SKM-1 (cell line): Measurements from ENCODE around the gene MTHFSD.

ENCODE experiments used
- DNase-seq: peaks from one replicate; lab custom pipeline; 2025; ENCODE audit not compliant: unreplicated experiment; lab: John Stamatoyannopoulos, UW

Gene MTHFSD

GRCh38 chr16:86570558-86571529 lies 15.8 kb upstream of the MTHFSD start:
- no peak for DNase-seq

DNA sequence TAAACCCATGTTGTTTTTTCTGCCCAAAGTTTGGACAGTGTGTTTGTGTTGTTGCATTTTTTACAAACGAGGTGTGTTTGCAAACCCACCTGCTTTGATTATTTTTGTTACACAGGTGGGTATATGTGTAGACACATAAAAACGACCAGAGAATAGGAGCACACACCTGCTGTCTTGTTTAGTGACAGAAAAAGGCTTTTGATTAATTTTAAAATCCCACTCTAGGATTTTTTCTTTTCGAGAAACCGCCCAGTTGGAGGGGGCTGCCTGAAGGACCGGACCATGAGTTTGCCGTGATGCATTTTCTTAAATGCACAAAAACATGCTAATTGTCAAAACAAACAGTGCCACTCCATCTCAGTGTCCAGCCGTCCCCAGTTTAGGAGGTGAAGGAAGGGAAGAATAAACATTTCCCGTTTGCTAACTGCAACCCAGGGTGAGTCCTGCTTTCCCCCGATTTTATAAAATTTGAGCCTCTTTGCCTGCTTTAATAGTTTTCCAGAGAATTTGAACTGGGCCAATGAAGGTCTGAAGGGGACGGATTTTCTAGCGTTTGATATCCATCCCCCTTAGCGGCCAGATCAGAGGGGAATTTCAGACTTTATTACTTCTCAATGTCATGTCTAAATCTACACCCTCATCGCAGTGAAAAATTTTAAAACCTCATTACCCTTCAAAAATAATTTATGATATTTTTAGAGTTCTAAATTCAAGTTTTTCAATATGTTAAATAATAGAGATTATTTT lies 14.8 kb upstream of the MTHFSD start:
- DNase-seq, result no peak

GRCh38 chr16:86568677-86569623 lies 13.9 kb upstream of the MTHFSD start:
- no peak for DNase-seq

DNA sequence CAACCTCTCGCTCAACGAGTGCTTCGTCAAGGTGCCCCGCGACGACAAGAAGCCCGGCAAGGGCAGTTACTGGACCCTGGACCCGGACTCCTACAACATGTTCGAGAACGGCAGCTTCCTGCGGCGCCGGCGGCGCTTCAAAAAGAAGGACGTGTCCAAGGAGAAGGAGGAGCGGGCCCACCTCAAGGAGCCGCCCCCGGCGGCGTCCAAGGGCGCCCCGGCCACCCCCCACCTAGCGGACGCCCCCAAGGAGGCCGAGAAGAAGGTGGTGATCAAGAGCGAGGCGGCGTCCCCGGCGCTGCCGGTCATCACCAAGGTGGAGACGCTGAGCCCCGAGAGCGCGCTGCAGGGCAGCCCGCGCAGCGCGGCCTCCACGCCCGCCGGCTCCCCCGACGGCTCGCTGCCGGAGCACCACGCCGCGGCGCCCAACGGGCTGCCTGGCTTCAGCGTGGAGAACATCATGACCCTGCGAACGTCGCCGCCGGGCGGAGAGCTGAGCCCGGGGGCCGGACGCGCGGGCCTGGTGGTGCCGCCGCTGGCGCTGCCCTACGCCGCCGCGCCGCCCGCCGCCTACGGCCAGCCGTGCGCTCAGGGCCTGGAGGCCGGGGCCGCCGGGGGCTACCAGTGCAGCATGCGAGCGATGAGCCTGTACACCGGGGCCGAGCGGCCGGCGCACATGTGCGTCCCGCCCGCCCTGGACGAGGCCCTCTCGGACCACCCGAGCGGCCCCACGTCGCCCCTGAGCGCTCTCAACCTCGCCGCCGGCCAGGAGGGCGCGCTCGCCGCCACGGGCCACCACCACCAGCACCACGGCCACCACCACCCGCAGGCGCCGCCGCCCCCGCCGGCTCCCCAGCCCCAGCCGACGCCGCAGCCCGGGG lies 12.9 kb upstream of the MTHFSD start:
- DNase-seq, result no peak

DNA sequence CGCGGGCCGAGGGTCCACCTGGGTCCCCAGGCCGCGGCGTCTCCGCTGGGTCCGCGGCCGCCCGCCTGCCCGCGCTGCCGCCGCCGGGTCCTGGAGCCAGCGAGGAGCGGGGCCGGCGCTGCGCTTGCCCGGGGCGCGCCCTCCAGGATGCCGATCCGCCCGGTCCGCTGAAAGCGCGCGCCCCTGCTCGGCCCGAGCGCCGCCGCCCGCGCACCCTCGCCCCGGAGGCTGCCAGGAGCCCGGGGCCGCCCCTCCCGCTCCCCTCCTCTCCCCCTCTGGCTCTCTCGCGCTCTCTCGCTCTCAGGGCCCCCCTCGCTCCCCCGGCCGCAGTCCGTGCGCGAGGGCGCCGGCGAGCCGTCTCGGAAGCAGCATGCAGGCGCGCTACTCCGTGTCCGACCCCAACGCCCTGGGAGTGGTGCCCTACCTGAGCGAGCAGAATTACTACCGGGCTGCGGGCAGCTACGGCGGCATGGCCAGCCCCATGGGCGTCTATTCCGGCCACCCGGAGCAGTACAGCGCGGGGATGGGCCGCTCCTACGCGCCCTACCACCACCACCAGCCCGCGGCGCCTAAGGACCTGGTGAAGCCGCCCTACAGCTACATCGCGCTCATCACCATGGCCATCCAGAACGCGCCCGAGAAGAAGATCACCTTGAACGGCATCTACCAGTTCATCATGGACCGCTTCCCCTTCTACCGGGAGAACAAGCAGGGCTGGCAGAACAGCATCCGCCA lies 12.1 kb upstream of the MTHFSD start:
- DNase-seq, result no peak

DNA sequence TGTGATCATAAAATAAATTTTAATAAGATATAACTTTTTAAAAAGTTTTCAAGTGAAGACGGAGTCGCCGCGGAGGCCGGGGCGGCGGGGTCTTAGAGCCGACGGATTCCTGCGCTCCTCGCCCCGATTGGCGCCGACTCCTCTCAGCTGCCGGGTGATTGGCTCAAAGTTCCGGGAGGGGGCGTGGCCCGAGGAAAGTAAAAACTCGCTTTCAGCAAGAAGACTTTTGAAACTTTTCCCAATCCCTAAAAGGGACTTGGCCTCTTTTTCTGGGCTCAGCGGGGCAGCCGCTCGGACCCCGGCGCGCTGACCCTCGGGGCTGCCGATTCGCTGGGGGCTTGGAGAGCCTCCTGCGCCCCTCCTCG lies 11.5 kb upstream of the MTHFSD start, which contains the start of gene FOXC2:
Gene FOXC2, plus strand, starts transcription at position 229 of the 365 bp plus-strand sequence. CDS start 507 bp downstream, outside the sequence.
- DNase-seq, result no peak

GRCh38 chr16:86565644-86566511 lies 10.8 kb upstream of the MTHFSD start:
- DNase-seq, result no peak

DNA sequence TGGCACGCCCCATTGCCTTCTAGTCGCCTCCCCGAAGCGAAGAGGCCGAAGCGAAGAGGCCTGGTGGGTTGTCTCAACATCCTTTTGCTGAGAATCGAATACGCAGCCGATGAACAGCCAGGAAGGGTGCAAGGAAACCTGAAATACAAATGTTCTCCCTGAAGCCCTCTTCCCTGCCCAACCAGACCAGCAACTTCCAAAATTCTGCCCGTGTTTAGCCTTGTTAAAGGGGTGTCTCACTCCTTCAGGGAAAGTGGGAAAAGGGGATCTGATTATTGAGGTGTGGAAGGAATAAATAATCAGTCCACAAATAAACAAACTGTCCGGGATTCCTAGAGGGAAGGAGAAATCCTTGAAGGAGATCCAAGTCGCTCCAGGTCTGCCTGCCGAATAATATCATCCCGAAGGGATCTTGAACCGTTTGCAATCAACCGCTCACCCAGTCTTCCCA lies 10.2 kb upstream of the MTHFSD start:
- no peak for DNase-seq

GRCh38 chr16:86563469-86564345 lies 8.7 kb upstream of the MTHFSD start:
- DNase-seq, result peak; percentile 64

DNA sequence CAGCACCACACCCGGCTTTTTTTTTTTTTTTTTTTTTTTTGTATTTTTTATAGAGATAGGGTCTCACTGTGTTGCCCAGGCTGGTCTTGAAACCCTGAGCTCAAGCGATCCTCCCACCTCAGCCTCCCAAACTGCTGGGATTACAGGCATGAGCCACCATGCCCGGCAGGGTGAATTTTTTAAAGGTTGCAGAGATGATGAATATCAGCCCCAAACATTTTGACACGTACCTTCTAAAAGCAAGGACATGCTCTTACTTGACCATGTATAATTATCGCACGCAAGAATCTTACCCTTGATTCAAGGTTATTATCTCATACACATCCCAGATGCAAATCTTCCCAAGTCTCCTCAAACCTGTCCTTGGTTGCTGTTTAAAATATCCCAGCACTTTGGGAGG lies 7.3 kb upstream of the MTHFSD start:
- no peak for DNase-seq

- DNase-seq, result no peak
These were observed 4.8 kb upstream of the MTHFSD start for GRCh38 chr16:86559802-86560305.

DNA sequence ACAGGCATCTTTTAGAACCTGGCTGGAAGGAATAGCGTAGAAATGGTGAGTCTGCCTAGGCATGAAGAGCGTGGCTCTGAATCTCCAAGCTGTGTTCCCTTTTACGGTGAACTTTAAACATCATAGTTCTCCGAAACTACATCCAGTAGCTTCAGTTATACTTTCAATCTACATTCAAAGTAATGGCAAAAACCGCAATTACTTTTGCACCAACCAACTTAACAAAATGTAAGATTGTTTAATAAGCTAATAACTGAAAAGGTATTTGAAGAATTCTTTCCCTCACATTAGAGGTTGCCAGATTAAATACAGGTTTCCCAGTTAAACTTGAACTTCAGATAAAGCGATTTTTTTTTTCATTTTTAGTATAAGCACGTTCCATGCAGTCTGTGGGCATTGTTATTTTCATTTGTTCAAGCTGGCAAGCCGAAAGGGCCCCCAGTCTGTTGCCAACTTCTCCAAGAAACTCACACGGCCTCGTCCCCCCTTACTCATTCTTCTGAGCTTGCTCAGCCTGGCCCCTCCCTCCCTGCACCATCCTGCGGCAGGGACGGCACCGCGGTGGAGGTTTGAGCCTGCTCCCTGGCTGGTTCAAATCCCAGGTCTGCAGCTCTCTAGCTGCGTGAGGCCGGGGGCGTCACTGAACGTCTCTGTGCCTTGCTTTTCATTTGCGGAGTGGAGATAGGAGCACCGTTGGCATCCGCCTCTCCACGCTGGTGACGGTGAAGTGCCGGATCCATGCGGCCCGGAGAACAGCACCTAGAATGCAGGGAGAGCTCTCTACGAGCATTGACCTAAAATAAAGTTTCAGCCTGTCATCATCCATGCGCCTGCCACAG lies 3.5 kb upstream of the MTHFSD start:
- DNase-seq, result no peak

- no peak for DNase-seq
These were observed 2.6 kb upstream of the MTHFSD start for GRCh38 chr16:86557587-86557986.

- no peak for DNase-seq
These were observed 1.5 kb upstream of the MTHFSD start for GRCh38 chr16:86556576-86556975.

DNA sequence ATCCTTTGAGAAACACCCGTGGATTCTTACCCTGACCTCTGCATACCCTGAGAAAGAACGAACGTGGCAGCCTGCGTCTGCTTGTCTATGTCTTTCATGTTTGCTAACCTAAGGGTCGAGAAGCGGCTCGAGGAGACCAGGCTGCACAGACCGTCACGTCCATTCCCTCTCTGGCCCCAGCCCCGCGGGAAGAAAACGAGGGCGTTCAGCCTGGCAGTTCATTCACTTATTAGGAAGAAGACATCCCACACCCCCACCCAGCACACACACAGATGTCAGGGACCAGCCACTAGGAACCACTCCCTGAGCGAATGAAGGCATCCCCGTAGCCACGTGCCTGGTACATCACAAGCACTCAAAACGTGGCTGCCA lies 655 bp upstream of the MTHFSD start:
- no peak for DNase-seq

DNA sequence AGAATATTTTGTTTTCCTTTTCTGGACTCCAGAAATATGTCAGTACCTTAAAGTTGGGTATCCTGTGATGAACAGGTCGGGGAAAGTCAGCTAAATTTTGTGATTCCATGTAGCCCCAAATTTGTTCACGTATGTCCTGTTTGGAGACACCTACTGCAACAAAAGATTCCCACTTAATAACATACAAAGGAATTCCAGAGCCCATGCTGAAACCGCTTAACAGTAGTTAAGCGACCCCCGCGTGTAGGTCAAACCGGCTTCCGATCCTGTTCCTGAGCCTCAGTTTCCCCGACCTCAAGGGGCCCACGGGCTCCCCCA lies 477 bp downstream of the MTHFSD start:
- no peak for DNase-seq
